Measurements from ENCODE around the gene PIK3C2B. TPM values are rescaled to one million over a fixed set of nuclear protein-coding genes. Genes with fewer than 3 reads are reported as not detected.

Gene PIK3C2B, protein sequence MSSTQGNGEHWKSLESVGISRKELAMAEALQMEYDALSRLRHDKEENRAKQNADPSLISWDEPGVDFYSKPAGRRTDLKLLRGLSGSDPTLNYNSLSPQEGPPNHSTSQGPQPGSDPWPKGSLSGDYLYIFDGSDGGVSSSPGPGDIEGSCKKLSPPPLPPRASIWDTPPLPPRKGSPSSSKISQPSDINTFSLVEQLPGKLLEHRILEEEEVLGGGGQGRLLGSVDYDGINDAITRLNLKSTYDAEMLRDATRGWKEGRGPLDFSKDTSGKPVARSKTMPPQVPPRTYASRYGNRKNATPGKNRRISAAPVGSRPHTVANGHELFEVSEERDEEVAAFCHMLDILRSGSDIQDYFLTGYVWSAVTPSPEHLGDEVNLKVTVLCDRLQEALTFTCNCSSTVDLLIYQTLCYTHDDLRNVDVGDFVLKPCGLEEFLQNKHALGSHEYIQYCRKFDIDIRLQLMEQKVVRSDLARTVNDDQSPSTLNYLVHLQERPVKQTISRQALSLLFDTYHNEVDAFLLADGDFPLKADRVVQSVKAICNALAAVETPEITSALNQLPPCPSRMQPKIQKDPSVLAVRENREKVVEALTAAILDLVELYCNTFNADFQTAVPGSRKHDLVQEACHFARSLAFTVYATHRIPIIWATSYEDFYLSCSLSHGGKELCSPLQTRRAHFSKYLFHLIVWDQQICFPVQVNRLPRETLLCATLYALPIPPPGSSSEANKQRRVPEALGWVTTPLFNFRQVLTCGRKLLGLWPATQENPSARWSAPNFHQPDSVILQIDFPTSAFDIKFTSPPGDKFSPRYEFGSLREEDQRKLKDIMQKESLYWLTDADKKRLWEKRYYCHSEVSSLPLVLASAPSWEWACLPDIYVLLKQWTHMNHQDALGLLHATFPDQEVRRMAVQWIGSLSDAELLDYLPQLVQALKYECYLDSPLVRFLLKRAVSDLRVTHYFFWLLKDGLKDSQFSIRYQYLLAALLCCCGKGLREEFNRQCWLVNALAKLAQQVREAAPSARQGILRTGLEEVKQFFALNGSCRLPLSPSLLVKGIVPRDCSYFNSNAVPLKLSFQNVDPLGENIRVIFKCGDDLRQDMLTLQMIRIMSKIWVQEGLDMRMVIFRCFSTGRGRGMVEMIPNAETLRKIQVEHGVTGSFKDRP (N-terminal part only)
- 100 to 1,000 TPM in 2 of 4 donors, 10 to 100 TPM in 2; 70.7 to 162 (median 94.5) TPM for total RNA-seq

DNA sequence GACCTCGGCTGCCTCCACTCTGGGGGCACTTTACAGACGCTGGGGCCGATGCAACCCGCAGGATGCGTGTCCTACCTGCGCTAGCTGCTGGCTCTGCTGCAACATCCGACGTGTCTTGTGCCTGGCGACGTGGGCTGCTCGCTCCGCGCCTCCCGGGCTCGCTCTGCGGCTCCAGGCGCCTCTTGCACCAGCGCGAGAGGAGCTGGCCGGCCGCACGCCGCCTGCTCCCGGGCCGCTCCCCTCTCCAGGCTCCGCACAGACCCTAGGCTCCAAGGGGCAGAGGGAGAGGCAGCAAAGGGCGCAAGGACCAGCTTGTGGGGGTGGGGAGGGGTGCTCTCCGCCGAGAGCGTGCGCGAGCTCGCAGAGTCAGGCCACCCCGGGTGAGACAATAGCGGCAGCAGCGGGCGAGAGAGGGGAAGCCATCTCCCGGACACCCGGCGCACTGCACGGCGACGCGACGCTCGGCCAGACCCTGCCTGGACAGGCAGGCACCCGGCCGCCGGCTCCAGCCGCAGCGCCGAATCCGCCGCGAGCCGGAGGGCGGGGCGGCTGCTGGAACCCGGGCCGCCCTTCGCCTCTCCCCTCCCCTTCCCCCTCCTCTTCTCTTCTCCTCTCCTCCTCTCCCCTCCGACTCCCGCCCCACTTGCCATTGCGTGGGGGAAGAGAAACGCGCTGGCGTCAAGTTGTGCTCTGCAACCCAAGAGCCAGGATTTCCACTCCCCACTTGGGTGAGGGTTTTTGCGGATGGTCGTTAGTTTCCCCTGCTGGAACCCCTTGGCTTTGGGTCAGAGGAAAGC is at the start of gene PIK3C2B:
Gene PIK3C2B (minus strand): TSS at position 525 of the 797 bp plus-strand sequence. CDS start 25,003 bp downstream, outside the sequence.
- H3K4me1 ChIP-seq: peaks cover 46% of the 10 kb centered on the region
- no peak for TF ChIP-seq POLR2AphosphoS5 (IDR thresholded peaks at IDR 0.05)
- no peak for TF ChIP-seq EP300 (IDR thresholded peaks at IDR 0.05)
- TF ChIP-seq, protein P1, sequence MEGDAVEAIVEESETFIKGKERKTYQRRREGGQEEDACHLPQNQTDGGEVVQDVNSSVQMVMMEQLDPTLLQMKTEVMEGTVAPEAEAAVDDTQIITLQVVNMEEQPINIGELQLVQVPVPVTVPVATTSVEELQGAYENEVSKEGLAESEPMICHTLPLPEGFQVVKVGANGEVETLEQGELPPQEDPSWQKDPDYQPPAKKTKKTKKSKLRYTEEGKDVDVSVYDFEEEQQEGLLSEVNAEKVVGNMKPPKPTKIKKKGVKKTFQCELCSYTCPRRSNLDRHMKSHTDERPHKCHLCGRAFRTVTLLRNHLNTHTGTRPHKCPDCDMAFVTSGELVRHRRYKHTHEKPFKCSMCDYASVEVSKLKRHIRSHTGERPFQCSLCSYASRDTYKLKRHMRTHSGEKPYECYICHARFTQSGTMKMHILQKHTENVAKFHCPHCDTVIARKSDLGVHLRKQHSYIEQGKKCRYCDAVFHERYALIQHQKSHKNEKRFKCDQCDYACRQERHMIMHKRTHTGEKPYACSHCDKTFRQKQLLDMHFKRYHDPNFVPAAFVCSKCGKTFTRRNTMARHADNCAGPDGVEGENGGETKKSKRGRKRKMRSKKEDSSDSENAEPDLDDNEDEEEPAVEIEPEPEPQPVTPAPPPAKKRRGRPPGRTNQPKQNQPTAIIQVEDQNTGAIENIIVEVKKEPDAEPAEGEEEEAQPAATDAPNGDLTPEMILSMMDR (IDR thresholded peaks at IDR 0.05): peak; percentile 8 to 76
- peak in 1 of 2 donors; percentile 40 for TF ChIP-seq POLR2A (IDR thresholded peaks at IDR 0.05)
- under 1% methylated on average over 39 of the region's 69 CpGs for WGBS
- H3K36me3 ChIP-seq: no peaks in the 10 kb centered on the region
- H3K9me3 ChIP-seq: no peaks in the 10 kb centered on the region
- H3K27me3 ChIP-seq: no peaks in the 10 kb centered on the region
- H3K27ac ChIP-seq: peak within 1 kb of the TSS; percentile 96
- H3K4me3 ChIP-seq: peak within 1 kb of the TSS; percentile 95
- peak; percentile 90 to 92 for DNase-seq (ENCODE audit: low spot score in 2 of 2)

DNA sequence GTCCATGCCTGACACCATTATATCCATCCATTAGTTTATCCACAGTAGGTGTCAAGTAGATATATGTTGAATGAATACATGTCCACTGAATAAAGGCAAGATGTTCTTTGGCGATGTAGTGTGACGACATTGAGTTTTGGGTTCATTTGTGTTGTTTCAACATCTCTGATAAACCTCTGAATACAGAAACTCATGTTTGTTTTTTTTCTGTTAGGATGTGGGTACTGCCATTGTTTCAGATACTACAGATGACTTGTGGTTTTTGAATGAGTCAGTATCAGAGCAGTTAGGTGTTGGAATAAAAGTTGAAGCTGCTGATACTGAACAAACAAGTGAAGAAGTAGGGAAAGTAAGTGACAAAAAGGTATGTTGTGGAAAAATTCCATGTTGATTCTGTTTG is 49.7 kb upstream of the PIK3C2B start:
- Histone ChIP-seq H3K4me1 (no peaks in the 10 kb centered on the region), H3K27me3 (no peaks in the 10 kb centered on the region), H3K36me3 (peaks cover 98% of the 10 kb centered on the region), H3K4me3 (no peak overlapping the region), H3K27ac (no peak overlapping the region), H3K9me3 (no peaks in the 10 kb centered on the region)
- no peak for DNase-seq (ENCODE audit: low spot score in 2 of 2)
- 87% methylated on average over 2 of the region's 2 CpGs for WGBS
- TF ChIP-seq, protein P1 (IDR thresholded peaks at IDR 0.05): no peak
- TF ChIP-seq POLR2A (IDR thresholded peaks at IDR 0.05) (no peak), EP300 (IDR thresholded peaks at IDR 0.05) (no peak), POLR2AphosphoS5 (IDR thresholded peaks at IDR 0.05) (no peak)

DNA sequence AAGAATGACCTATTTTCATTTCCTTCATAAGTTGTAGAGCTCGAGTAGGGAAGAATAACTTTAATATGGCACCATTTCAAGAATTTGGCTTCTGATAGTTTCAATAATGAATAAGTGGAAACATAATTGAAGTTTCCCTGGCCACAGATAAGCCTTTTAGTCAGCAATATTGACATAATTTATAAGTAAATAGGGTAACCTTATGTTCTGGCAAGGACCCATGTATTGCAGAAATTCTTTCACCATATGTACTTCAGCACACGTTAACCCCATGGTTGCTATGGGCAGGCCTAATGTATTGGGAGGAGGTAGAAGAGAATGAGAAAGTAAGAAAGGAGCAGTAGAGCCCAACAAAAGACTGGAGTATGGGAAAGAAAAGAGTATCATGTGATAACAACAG is 47.0 kb upstream of the PIK3C2B start:
- Histone ChIP-seq H3K4me1 (no peaks in the 10 kb centered on the region), H3K9me3 (no peaks in the 10 kb centered on the region), H3K36me3 (peaks cover 97% of the 10 kb centered on the region), H3K27ac (no peak overlapping the region), H3K4me3 (no peak overlapping the region), H3K27me3 (no peaks in the 10 kb centered on the region)
- 59% methylated on average over 2 of the region's 2 CpGs for WGBS
- no peak for DNase-seq (ENCODE audit: low spot score in 2 of 2)
- TF ChIP-seq, protein P1 (IDR thresholded peaks at IDR 0.05): no peak
- TF ChIP-seq EP300 (IDR thresholded peaks at IDR 0.05) (no peak), POLR2AphosphoS5 (IDR thresholded peaks at IDR 0.05) (no peak), POLR2A (IDR thresholded peaks at IDR 0.05) (no peak)

DNA sequence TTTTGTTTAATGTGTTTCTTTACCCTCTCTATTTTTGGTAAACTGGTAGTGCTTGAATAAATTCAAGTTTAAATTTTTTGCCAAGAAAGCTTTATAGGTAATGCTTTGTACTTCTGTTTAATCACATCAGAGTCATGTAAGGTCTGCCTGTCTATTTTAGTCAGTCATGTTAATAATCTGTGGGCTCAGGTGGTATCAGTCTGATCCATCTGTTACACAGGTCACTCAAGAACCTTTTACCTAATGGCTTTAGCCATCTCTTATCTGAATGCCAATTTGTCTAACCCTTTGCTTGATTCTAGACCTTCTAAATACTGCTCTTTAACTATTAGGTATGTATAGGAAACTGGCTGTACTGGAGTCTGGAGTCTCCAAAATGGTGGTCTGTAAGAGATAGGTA is 38.2 kb upstream of the PIK3C2B start:
- no peak overlapping the region for H3K27ac ChIP-seq
- no peaks in the 10 kb centered on the region for H3K4me1 ChIP-seq
- DNase-seq (ENCODE audit: low spot score in 2 of 2): no peak
- no peaks in the 10 kb centered on the region for H3K27me3 ChIP-seq
- TF ChIP-seq, protein P1 (IDR thresholded peaks at IDR 0.05): no peak
- TF ChIP-seq POLR2A (IDR thresholded peaks at IDR 0.05) (no peak), POLR2AphosphoS5 (IDR thresholded peaks at IDR 0.05) (no peak), EP300 (IDR thresholded peaks at IDR 0.05) (no peak)
- H3K36me3 ChIP-seq: peaks cover 84% of the 10 kb centered on the region
- no peak overlapping the region for H3K4me3 ChIP-seq
- H3K9me3 ChIP-seq: no peaks in the 10 kb centered on the region

Data from suprapubic skin (tissue), 4 donors.